Measurements from ENCODE around the gene RUSC2.
A peak's percentile ranks its signal among the peaks of the same experiment; 100 is the strongest.

The RUSC2 gene

GRCh38 chr9:35478871-35479270 is 11.0 kb upstream of the RUSC2 start:
- TF ChIP-seq MYC (IDR thresholded peaks at IDR 0.05; ENCODE audit: low read depth, low read length): no peak
- TF ChIP-seq CTCF (IDR thresholded peaks at IDR 0.05; ENCODE audit: low read depth, low read length): no peak
- no peak for TF ChIP-seq MAX (IDR thresholded peaks at IDR 0.05; ENCODE audit: low read depth, low read length)
- no peak for TF ChIP-seq POLR2A (IDR thresholded peaks at IDR 0.05; ENCODE audit: extremely low read depth, insufficient read length)
- no peak overlapping the region for H3K4me3 ChIP-seq (ENCODE audit: low read depth, low read length)
- DNase-seq (ENCODE audit: low read depth): no peak

- no peak for TF ChIP-seq MYC (IDR thresholded peaks at IDR 0.05; ENCODE audit: low read depth, low read length)
- TF ChIP-seq MAX (IDR thresholded peaks at IDR 0.05; ENCODE audit: low read depth, low read length): 0 out of 2 replicates have a peak, but pooled peaks have one; percentile 34
- TF ChIP-seq POLR2A (IDR thresholded peaks at IDR 0.05; ENCODE audit: extremely low read depth, insufficient read length): no peak
- peak; percentile 95 for TF ChIP-seq CTCF (IDR thresholded peaks at IDR 0.05; ENCODE audit: low read depth, low read length)
- peak; percentile 67 for DNase-seq (ENCODE audit: low read depth)
- H3K4me3 ChIP-seq (ENCODE audit: low read depth, low read length): no peak overlapping the region
Measured at GRCh38 chr9:35481347-35481975, 8.4 kb upstream of the RUSC2 start.

- H3K4me3 ChIP-seq (ENCODE audit: low read depth, low read length): no peak overlapping the region
- no peak for DNase-seq (ENCODE audit: low read depth)
- TF ChIP-seq MYC (IDR thresholded peaks at IDR 0.05; ENCODE audit: low read depth, low read length): no peak
- no peak for TF ChIP-seq CTCF (IDR thresholded peaks at IDR 0.05; ENCODE audit: low read depth, low read length)
- TF ChIP-seq POLR2A (IDR thresholded peaks at IDR 0.05; ENCODE audit: extremely low read depth, insufficient read length): no peak
- no peak for TF ChIP-seq MAX (IDR thresholded peaks at IDR 0.05; ENCODE audit: low read depth, low read length)
Measured at GRCh38 chr9:35482071-35482470, 7.8 kb upstream of the RUSC2 start.

- TF ChIP-seq MYC (IDR thresholded peaks at IDR 0.05; ENCODE audit: low read depth, low read length) (no peak), POLR2A (IDR thresholded peaks at IDR 0.05; ENCODE audit: extremely low read depth, insufficient read length) (no peak), CTCF (IDR thresholded peaks at IDR 0.05; ENCODE audit: low read depth, low read length) (no peak), MAX (IDR thresholded peaks at IDR 0.05; ENCODE audit: low read depth, low read length) (no peak)
- no peak overlapping the region for H3K4me3 ChIP-seq (ENCODE audit: low read depth, low read length)
- no peak for DNase-seq (ENCODE audit: low read depth)
Measured at GRCh38 chr9:35484406-35484805, 5.5 kb upstream of the RUSC2 start.

- peak; percentile 28 for DNase-seq (ENCODE audit: low read depth)
- no peak overlapping the region for H3K4me3 ChIP-seq (ENCODE audit: low read depth, low read length)
- TF ChIP-seq CTCF (IDR thresholded peaks at IDR 0.05; ENCODE audit: low read depth, low read length): no peak
- TF ChIP-seq MYC (IDR thresholded peaks at IDR 0.05; ENCODE audit: low read depth, low read length): no peak
- no peak for TF ChIP-seq MAX (IDR thresholded peaks at IDR 0.05; ENCODE audit: low read depth, low read length)
- TF ChIP-seq POLR2A (IDR thresholded peaks at IDR 0.05; ENCODE audit: extremely low read depth, insufficient read length): no peak
Measured at GRCh38 chr9:35487081-35487480, 2.8 kb upstream of the RUSC2 start.

Data from NB4 (cell line).